ENCODE data around the gene MYO10.
"Not testable (repeated sequence)": the region's sequence is repeated elsewhere in the genome, so short reads cannot be mapped to it uniquely, and the experiment has no call there.

MYO10 gene

DNA sequence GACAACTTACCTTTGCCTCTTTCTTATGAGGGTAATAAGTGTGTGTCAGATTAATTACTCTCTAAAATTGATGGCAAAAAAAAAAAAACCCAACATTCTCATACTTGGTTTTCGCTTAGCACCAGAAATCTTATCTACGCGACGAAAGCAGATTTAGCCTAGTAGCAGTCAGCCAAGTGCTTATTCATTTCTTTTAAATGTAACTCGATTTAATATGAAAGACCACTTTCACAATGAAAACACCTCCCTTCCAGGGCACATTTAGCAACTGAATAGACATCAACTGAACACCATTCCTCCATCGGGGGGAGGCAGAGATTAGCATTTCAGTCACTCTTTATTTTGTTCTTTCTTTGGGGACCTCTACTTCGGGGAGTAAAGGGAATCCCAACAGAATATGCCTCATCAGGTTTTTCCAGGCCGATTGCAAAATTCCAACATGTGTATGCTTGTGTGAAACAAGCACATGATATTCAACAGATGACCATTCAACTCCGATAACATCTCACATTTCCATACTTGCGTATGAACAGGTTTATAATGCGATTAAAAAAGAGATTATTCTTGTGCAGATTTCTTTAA is 195.2 kb downstream of the MYO10 start:
- Histone ChIP-seq H2AFZ (ENCODE audit: low read depth) (no peak overlapping the region), H3K9ac (no peak overlapping the region), H3K27ac (no peak overlapping the region), H3K4me3 (IDR thresholded peaks at IDR 0.05; ENCODE audit: insufficient read depth, low read depth, low read length) (no peak overlapping the region), H4K20me1 (ENCODE audit: insufficient read depth) (no peaks in the 10 kb centered on the region), H3K4me1 (ENCODE audit: low read depth, poor library complexity, severe bottlenecking) (no peaks in the 10 kb centered on the region), H3K27me3 (ENCODE audit: insufficient read depth, low read depth) (no peaks in the 10 kb centered on the region), H3K4me2 (no peak overlapping the region), H3K79me2 (ENCODE audit: insufficient read depth, low read depth) (no peaks in the 10 kb centered on the region), H3K36me3 (ENCODE audit: insufficient read depth) (no peaks in the 10 kb centered on the region)
- TF ChIP-seq, protein P1, sequence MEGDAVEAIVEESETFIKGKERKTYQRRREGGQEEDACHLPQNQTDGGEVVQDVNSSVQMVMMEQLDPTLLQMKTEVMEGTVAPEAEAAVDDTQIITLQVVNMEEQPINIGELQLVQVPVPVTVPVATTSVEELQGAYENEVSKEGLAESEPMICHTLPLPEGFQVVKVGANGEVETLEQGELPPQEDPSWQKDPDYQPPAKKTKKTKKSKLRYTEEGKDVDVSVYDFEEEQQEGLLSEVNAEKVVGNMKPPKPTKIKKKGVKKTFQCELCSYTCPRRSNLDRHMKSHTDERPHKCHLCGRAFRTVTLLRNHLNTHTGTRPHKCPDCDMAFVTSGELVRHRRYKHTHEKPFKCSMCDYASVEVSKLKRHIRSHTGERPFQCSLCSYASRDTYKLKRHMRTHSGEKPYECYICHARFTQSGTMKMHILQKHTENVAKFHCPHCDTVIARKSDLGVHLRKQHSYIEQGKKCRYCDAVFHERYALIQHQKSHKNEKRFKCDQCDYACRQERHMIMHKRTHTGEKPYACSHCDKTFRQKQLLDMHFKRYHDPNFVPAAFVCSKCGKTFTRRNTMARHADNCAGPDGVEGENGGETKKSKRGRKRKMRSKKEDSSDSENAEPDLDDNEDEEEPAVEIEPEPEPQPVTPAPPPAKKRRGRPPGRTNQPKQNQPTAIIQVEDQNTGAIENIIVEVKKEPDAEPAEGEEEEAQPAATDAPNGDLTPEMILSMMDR (conservative IDR thresholded peaks at IDR 0.05; ENCODE audit: low read depth, low read length) = no peak

DNA sequence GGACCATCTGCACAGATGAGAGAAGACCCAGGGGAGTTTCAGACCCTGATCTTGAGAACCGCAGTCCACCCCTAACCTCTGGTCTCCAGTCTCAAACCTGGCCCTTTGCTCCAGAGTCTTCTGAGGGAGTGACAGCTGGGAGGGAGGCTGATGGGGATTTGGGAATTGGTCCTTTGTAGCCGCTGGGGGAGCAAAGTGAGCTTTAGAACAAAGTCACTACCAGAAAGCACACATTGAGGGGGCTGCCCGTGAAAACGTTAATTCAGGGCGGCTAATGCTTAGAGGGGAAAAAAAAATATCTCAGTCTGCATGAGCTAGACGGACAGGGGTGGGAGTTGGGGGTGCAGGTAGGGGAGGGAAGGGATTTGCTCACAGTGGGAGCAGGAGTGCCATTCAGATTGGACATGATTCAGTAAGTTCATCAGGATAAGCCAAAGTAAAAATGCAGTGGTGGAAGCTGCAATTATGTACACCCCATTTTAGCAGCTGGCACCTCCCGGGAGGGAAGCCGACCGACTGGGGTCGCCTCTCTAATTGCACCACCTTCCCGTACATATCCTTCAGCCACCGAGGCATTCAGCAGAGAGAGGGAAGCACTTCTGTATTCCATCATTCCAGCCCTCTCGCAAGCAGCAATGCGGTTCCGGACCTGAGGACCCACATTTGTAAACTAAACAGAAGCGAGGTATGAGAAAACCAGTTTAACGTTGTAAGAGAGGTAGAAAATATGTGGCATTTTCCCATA is 195.8 kb downstream of the MYO10 start:
- Histone ChIP-seq H3K36me3 (ENCODE audit: insufficient read depth) (no peaks in the 10 kb centered on the region), H3K4me3 (IDR thresholded peaks at IDR 0.05; ENCODE audit: insufficient read depth, low read depth, low read length) (no peak overlapping the region), H3K27ac (no peak overlapping the region)

DNA sequence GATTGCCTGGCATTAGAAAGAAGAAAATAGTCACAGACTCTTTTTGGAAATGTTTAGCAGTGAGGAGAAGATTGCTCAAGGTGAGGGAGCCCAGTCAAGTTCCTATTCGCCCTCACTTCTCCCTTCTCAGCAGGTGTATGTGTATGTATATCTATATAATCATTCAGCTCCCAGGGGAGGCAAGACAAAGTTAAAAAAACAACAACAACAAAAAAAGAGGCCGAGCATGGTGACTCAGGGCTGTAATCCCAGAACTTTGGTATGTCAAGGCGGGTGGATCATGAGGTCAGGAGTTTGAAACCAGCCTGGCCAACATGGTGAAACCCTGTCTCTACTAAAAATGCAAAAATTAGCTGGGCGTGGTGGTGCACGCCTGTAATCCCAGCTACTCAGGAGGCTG is 197.7 kb downstream of the MYO10 start:
- H4K20me1 ChIP-seq (ENCODE audit: insufficient read depth); H3K4me3 ChIP-seq (IDR thresholded peaks at IDR 0.05; ENCODE audit: insufficient read depth, low read depth, low read length); H3K36me3 ChIP-seq (ENCODE audit: insufficient read depth); H3K27ac ChIP-seq; H3K79me2 ChIP-seq (ENCODE audit: insufficient read depth, low read depth); H2AFZ ChIP-seq (ENCODE audit: low read depth); H3K4me1 ChIP-seq (ENCODE audit: low read depth, poor library complexity, severe bottlenecking); H3K9ac ChIP-seq; H3K4me2 ChIP-seq; H3K27me3 ChIP-seq (ENCODE audit: insufficient read depth, low read depth): not testable (repeated sequence)

More for the DNA sequence above, 195.8 kb downstream of the MYO10 start:
- Histone ChIP-seq H3K27me3 (ENCODE audit: insufficient read depth, low read depth) (no peaks in the 10 kb centered on the region), H2AFZ (ENCODE audit: low read depth) (no peak overlapping the region), H3K9ac (no peak overlapping the region), H3K4me1 (ENCODE audit: low read depth, poor library complexity, severe bottlenecking) (no peaks in the 10 kb centered on the region), H4K20me1 (ENCODE audit: insufficient read depth) (no peaks in the 10 kb centered on the region), H3K4me2 (no peak overlapping the region), H3K79me2 (ENCODE audit: insufficient read depth, low read depth) (no peaks in the 10 kb centered on the region)
- TF ChIP-seq, protein P1 (conservative IDR thresholded peaks at IDR 0.05; ENCODE audit: low read depth, low read length) = no peak

DNA sequence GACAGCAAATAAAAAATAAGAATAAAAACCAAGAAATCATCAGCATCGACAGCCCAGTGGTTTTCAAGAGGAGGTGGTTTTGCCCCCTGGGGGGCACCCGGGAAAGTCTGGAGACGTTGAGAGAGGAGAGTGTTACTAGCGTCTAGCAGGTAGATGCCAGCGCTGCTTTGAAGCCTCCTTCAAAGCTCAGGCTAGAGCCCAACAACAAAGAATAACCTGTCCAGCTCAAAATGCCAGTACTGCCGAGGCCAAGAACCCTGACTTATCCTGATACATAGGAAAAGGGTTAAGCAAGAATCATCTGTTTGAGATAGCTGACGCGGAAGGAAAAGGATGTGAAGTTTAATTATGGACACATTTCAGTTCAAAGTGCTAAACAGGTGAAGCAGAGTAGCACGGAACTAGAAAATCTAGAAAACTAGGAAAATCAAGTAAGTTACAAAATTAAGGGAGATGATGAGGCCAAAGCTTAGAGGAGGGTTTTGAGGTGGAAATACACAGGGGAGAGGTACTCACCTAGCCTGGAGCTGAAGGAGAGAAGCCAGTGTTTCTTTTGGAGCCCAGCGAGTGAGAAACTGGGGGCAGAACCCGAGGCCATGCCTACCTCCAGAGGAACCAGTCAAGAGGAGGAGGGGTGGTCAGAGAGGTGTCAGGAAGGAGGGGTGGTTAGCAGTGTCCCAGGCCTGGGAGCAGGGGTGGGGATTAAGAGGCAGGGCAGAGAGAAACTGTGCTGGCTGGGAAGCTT is 198.3 kb downstream of the MYO10 start:
- H3K4me1 ChIP-seq (ENCODE audit: low read depth, poor library complexity, severe bottlenecking) = no peaks in the 10 kb centered on the region
- H2AFZ ChIP-seq (ENCODE audit: low read depth) = no peak overlapping the region
- no peaks in the 10 kb centered on the region for H4K20me1 ChIP-seq (ENCODE audit: insufficient read depth)
- no peaks in the 10 kb centered on the region for H3K79me2 ChIP-seq (ENCODE audit: insufficient read depth, low read depth)
- no peak overlapping the region for H3K27ac ChIP-seq
- no peak overlapping the region for H3K9ac ChIP-seq
- TF ChIP-seq, protein P1 (conservative IDR thresholded peaks at IDR 0.05; ENCODE audit: low read depth, low read length) = no peak
- no peaks in the 10 kb centered on the region for H3K27me3 ChIP-seq (ENCODE audit: insufficient read depth, low read depth)
- H3K4me2 ChIP-seq = no peak overlapping the region
- H3K4me3 ChIP-seq (IDR thresholded peaks at IDR 0.05; ENCODE audit: insufficient read depth, low read depth, low read length) = no peak overlapping the region
- no peaks in the 10 kb centered on the region for H3K36me3 ChIP-seq (ENCODE audit: insufficient read depth)
